ENCODE data around the gene ZC3H15.

DNA sequence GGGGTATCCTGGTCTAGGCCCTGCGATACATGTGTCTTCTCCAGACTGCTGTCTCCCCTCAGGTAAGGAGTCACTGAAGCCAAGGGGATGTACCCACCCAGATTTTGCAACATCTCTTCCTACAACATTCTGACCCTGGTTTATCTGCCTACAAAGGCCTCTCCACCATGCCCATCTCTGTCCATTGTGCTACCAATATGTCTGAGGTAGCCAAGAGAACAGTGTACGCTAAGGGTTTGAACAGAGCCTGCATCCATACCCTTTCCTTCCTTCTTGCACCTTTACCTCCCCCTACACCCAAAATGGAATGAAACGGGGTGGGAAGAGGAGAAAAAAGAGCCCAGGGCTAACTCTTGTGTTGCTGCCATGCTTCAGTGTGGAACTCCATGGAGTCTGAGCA lies 11.9 kb downstream of the ZC3H15 start:
- TF ChIP-seq EP300 (IDR thresholded peaks at IDR 0.05) (no peak), RAD21 (conservative IDR thresholded peaks at IDR 0.05 in 1 of 2, IDR thresholded peaks at IDR 0.05 in 1 of 2) (no peak), POLR2A (IDR thresholded peaks at IDR 0.05; ENCODE audit: low read length) (no peak), CBX8 (IDR thresholded peaks at IDR 0.05) (no peak), ESRRA (IDR thresholded peaks at IDR 0.05; ENCODE audit: borderline replicate concordance, low read length) (no peak), RNF2 (IDR thresholded peaks at IDR 0.05; ENCODE audit: borderline replicate concordance, low read depth) (no peak), CHD2 (IDR thresholded peaks at IDR 0.05; ENCODE audit: low read length, partially characterized antibody) (no peak)
- TF ChIP-seq, protein P1, sequence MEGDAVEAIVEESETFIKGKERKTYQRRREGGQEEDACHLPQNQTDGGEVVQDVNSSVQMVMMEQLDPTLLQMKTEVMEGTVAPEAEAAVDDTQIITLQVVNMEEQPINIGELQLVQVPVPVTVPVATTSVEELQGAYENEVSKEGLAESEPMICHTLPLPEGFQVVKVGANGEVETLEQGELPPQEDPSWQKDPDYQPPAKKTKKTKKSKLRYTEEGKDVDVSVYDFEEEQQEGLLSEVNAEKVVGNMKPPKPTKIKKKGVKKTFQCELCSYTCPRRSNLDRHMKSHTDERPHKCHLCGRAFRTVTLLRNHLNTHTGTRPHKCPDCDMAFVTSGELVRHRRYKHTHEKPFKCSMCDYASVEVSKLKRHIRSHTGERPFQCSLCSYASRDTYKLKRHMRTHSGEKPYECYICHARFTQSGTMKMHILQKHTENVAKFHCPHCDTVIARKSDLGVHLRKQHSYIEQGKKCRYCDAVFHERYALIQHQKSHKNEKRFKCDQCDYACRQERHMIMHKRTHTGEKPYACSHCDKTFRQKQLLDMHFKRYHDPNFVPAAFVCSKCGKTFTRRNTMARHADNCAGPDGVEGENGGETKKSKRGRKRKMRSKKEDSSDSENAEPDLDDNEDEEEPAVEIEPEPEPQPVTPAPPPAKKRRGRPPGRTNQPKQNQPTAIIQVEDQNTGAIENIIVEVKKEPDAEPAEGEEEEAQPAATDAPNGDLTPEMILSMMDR (IDR thresholded peaks at IDR 0.05): no peak
- TF ChIP-seq, protein P2, sequence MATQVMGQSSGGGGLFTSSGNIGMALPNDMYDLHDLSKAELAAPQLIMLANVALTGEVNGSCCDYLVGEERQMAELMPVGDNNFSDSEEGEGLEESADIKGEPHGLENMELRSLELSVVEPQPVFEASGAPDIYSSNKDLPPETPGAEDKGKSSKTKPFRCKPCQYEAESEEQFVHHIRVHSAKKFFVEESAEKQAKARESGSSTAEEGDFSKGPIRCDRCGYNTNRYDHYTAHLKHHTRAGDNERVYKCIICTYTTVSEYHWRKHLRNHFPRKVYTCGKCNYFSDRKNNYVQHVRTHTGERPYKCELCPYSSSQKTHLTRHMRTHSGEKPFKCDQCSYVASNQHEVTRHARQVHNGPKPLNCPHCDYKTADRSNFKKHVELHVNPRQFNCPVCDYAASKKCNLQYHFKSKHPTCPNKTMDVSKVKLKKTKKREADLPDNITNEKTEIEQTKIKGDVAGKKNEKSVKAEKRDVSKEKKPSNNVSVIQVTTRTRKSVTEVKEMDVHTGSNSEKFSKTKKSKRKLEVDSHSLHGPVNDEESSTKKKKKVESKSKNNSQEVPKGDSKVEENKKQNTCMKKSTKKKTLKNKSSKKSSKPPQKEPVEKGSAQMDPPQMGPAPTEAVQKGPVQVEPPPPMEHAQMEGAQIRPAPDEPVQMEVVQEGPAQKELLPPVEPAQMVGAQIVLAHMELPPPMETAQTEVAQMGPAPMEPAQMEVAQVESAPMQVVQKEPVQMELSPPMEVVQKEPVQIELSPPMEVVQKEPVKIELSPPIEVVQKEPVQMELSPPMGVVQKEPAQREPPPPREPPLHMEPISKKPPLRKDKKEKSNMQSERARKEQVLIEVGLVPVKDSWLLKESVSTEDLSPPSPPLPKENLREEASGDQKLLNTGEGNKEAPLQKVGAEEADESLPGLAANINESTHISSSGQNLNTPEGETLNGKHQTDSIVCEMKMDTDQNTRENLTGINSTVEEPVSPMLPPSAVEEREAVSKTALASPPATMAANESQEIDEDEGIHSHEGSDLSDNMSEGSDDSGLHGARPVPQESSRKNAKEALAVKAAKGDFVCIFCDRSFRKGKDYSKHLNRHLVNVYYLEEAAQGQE (IDR thresholded peaks at IDR 0.05): no peak

Data from A549 (cell line).